ENCODE data around the gene SSH2.
A peak's percentile ranks its signal among the peaks of the same experiment; 100 is the strongest.

The SSH2 gene

GRCh38 chr17:29778956-29779811 is 150.8 kb downstream of the SSH2 start:
- DNase-seq: peak; percentile 51

GRCh38 chr17:29777663-29778062 is 152.4 kb downstream of the SSH2 start:
- no peak for DNase-seq

GRCh38 chr17:29776026-29776425 is 154.0 kb downstream of the SSH2 start:
- DNase-seq: no peak

- DNase-seq: no peak
Observed at GRCh38 chr17:29772981-29773380, 157.0 kb downstream of the SSH2 start.

GRCh38 chr17:29771546-29771945 is 158.5 kb downstream of the SSH2 start:
- DNase-seq: no peak

GRCh38 chr17:29769225-29769624 is 160.8 kb downstream of the SSH2 start:
- no peak for DNase-seq

GRCh38 chr17:29766796-29767327 is 163.2 kb downstream of the SSH2 start:
- DNase-seq: no peak

- DNase-seq: no peak
Observed at GRCh38 chr17:29764748-29765147, 165.3 kb downstream of the SSH2 start.

- no peak for DNase-seq
Observed at GRCh38 chr17:29764217-29764616, 165.8 kb downstream of the SSH2 start.

- DNase-seq: no peak
Observed at GRCh38 chr17:29763273-29763672, 166.8 kb downstream of the SSH2 start.

GRCh38 chr17:29761040-29761761 is 168.8 kb downstream of the SSH2 start:
- DNase-seq: peak; percentile 91

GRCh38 chr17:29760279-29761039 is 169.6 kb downstream of the SSH2 start:
- DNase-seq: no peak

GRCh38 chr17:29758255-29758654 is 171.8 kb downstream of the SSH2 start:
- no peak for DNase-seq

- no peak for DNase-seq
Observed at GRCh38 chr17:29757788-29758187, 172.2 kb downstream of the SSH2 start.

GRCh38 chr17:29753845-29754439 is 176.1 kb downstream of the SSH2 start:
- DNase-seq: no peak

GRCh38 chr17:29749045-29749825 is 180.8 kb downstream of the SSH2 start:
- DNase-seq: no peak

GRCh38 chr17:29748400-29748799 is 181.6 kb downstream of the SSH2 start:
- DNase-seq: no peak

- DNase-seq: no peak
Observed at GRCh38 chr17:29747660-29748059, 182.4 kb downstream of the SSH2 start.

GRCh38 chr17:29746669-29747068 is 183.4 kb downstream of the SSH2 start:
- DNase-seq: no peak

- no peak for DNase-seq
Observed at GRCh38 chr17:29744121-29744520, 185.9 kb downstream of the SSH2 start.

- no peak for DNase-seq
Observed at GRCh38 chr17:29742210-29742513, 187.9 kb downstream of the SSH2 start.

GRCh38 chr17:29740017-29740416 is 190.0 kb downstream of the SSH2 start:
- DNase-seq: no peak
